ENCODE results near the gene ARFIP1.

Gene ARFIP1

GRCh38 chr4:152925851-152926250, 146.1 kb downstream of the ARFIP1 start:
- POLR2A ChIA-PET: no interaction called here
- TF ChIP-seq CTCF (IDR thresholded peaks at IDR 0.05; ENCODE audit: control extremely low read depth, extremely low read depth, low read depth, missing control alignments): no peak
- DNase-seq (ENCODE audit: extremely low spot score): no peak
- CTCF ChIA-PET: interaction anchor here (1.2 kb wide), 1 partner anchor 14 kb away, joined by 3 read pairs; no protein-coding TSS in a partner anchor

- no peak for DNase-seq (ENCODE audit: extremely low spot score)
- ChIA-PET CTCF (interaction anchor here (1.1 to 1.2 kb wide), 3 partner anchors 11 to 23 kb away, joined by 3 to 4 read pairs (median 3); no protein-coding TSS in a partner anchor), POLR2A (no interaction called here)
- TF ChIP-seq CTCF (IDR thresholded peaks at IDR 0.05; ENCODE audit: control extremely low read depth, extremely low read depth, low read depth, missing control alignments): no peak
Measured at GRCh38 chr4:152926959-152927358, 147.2 kb downstream of the ARFIP1 start.

GRCh38 chr4:152927737-152928136, 148.0 kb downstream of the ARFIP1 start:
- POLR2A ChIA-PET: no interaction called here
- CTCF ChIA-PET: interaction anchor here (1.1 to 1.2 kb wide), 3 partner anchors 10 to 22 kb away, joined by 3 to 4 read pairs (median 3); no protein-coding TSS in a partner anchor
- DNase-seq (ENCODE audit: extremely low spot score): no peak
- TF ChIP-seq CTCF (IDR thresholded peaks at IDR 0.05; ENCODE audit: control extremely low read depth, extremely low read depth, low read depth, missing control alignments): no peak

- ChIA-PET CTCF (interaction anchor here (1.2 kb wide), 1 partner anchor 12 kb away, joined by 3 read pairs; no protein-coding TSS in a partner anchor), POLR2A (no interaction called here)
- TF ChIP-seq CTCF (IDR thresholded peaks at IDR 0.05; ENCODE audit: control extremely low read depth, extremely low read depth, low read depth, missing control alignments): no peak
- no peak for DNase-seq (ENCODE audit: extremely low spot score)
Measured at GRCh38 chr4:152928286-152928685, 148.5 kb downstream of the ARFIP1 start.

GRCh38 chr4:152929888-152930287, 150.1 kb downstream of the ARFIP1 start:
- ChIA-PET CTCF (interaction anchor here (1.0 kb wide), 1 partner anchor 50 kb away, joined by 3 read pairs; no protein-coding TSS in a partner anchor), POLR2A (no interaction called here)
- DNase-seq (ENCODE audit: extremely low spot score): no peak
- TF ChIP-seq CTCF (IDR thresholded peaks at IDR 0.05; ENCODE audit: control extremely low read depth, extremely low read depth, low read depth, missing control alignments): no peak

- TF ChIP-seq CTCF (IDR thresholded peaks at IDR 0.05; ENCODE audit: control extremely low read depth, extremely low read depth, low read depth, missing control alignments): peak; percentile 7
- peak; percentile 48 for DNase-seq (ENCODE audit: extremely low spot score)
- POLR2A ChIA-PET: no interaction called here
- CTCF ChIA-PET: interaction anchor here (1.1 to 1.5 kb wide), 2 partner anchors 26 to 193 kb away, joined by 4 read pairs; no protein-coding TSS in a partner anchor
Measured at GRCh38 chr4:152935143-152935542, 155.4 kb downstream of the ARFIP1 start.

All from GM10248 (cell line).